Activated CD4-positive, alpha-beta T cell treated with anti-CD3 and anti-CD28 coated beads, Interleukin-2, amount 50 U/mL, for 4 hours (primary cell): ENCODE results near the gene ROR2.
A peak's percentile ranks its signal among the peaks of the same experiment; 100 is the strongest.
"Not testable (repeated sequence)": the region's sequence is repeated elsewhere in the genome, so short reads cannot be mapped to it uniquely, and the experiment has no call there.

Experiments
- DNase-seq, 2 experiments: peaks; one replicate each; pipeline ENCODE4 v3.0.0-alpha.2; 2020

Gene ROR2

DNA sequence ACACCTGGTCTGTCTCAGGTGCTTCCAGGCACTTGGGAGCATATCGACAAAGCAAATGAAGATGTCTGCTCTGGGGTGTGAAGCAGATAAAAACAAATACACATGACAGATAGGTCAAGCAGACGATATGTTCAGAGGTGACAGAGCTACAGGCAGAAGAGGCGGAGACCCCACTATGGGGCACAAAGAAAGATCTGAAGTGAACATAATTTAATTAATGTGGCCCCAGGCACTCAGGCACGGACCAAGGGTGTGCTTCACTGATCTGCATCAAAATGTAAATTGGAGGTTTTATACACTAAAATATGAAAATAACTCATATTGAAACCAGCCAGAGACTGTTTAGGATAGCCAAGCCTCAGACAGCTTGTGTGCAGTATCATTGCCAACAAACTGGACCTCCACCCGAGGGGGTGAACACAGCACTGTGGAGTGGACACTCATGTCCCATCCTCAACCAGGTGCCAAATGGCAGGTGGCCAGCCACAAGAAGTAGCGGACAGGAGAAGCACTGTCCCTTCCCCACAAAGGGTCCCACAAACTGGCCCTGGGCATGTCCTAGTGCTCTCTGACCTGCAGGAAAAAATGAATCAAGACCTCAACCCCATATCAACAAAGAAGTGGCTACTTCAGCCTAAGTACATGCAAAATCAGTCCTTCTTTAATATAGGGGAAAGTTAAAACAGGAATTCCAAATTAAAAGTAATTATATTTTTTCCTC, 29.2 kb downstream of the ROR2 start:
- no peak for DNase-seq

DNA sequence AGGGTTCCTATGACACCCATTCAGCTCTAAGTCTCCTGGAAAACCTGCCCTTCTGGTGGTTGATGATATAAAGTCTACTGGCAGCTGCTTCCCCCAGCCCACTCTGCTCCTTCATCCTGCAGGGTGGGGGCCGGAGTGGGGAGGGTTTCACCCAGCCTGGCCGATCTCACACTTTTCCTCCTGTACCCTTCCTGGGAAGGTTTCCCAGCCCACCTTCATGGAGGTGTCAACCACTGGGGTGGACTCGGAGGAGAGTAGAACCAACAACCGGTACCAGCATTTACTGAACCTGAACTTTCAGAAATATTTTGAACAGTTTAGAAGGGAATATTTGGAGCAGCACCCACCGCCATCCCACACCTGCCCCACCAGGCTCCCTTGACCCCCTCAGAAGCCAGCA, 30.4 kb downstream of the ROR2 start:
- DNase-seq: no peak

GRCh38 chr9:91917436-91917835, 32.6 kb downstream of the ROR2 start:
- no peak for DNase-seq

GRCh38 chr9:91915524-91916263, 34.3 kb downstream of the ROR2 start:
- no peak for DNase-seq

DNA sequence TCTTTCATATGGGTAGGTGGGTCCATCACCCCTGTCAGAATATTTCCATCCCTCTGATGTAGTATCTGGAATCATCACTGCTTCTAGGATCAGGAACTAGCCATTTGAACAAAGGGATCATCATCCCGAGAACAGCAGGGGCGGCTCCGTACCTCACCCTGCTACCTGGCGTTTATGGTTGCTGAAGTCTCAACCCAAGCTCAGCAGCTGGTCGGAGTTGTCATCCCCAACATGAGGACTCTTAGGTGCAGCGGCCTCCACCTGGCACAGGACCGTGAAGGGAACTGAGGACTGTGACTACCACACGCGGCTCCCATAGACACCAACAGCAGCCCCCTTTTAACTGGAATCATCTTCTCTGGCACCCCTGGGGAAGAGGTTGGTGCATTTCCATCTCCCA, 35.1 kb downstream of the ROR2 start:
- no peak for DNase-seq

DNA sequence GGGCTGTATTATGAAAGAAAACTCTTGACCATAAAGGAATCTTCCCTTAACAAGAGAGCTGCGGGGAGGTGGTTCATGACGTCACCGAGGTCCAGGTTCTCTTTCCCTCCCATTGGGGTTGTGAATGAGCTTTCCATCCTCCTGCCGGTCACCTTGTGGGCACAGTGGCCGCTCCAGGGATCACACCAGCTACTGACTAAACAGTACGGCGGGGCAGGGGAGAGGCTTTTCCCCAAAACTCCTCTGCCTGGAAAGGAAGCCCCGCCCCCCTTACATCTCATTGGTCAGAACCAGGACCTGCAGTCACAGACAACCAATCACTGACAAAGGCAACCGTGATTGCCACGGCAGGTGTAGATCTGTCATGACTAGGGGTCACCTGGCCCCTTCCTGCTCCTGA, 35.6 kb downstream of the ROR2 start:
- DNase-seq: no peak

- DNase-seq: no peak
These were observed 36.0 kb downstream of the ROR2 start for GRCh38 chr9:91913986-91914385.

DNA sequence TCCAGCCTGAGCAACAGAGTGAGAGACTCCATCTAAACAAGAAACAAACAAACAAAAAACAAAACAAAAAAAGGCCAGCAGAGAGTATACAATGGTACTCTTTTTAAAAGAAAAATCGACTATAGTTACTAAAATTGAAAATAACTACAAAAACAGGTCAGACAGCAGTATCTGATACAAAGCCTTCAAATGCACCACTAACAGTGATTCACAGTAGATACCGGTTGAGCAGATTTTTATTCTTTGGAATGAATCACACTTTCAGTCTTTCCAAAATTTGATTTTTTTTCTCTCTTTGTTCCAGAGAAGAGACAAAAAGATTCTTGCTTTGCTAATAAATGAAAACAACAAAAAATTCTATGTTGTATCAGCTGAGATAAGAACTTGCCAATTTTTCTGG, 36.9 kb downstream of the ROR2 start:
- no peak for DNase-seq

DNA sequence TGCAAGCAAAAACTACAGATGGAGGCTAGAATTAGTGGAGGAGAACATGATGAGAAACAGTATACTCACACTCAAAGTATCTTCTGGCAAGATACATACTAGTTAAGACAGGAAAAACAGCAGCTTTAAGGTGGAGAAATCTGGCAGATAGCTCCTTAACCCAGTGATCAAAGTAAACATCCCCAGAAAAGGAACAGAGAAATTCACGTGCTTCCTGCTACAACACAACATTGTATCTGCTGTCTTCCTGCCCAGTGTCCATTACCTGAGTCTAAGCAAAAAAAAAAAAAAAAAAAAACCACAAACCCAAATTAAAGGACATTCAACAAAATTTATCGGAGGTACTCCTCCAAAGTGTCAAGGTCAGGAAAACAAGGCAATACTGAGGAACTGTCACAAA, 38.4 kb downstream of the ROR2 start:
- DNase-seq: no peak

DNA sequence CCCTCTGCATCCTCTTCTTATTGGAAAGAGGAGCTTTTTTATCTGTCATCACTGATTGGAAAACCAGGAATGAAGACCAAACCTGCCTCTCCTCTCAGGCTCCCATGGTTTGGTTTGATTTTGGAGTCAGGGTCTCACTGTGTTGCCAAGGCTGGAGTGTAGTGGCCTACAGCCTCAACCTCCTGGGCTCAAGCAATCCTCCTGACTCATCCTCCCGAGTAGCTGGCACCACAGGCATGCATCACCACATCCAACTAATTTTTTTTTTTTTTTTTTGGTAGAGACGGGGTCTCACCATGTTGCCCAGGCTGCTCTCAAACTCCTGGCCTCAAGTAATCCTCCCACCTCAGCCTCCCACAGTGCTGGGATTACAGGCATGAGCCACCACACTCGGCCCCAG, 40.8 kb downstream of the ROR2 start:
- DNase-seq: not testable (repeated sequence)

- DNase-seq: no peak
These were observed 41.3 kb downstream of the ROR2 start for GRCh38 chr9:91908746-91909145.

GRCh38 chr9:91908293-91908623, 41.8 kb downstream of the ROR2 start:
- DNase-seq: no peak

GRCh38 chr9:91907484-91908292, 42.3 kb downstream of the ROR2 start:
- no peak for DNase-seq

- DNase-seq: peak in 1 of 2 experiments; percentile 5
These were observed 44.0 kb downstream of the ROR2 start for GRCh38 chr9:91905991-91906469.

- no peak for DNase-seq
These were observed 44.8 kb downstream of the ROR2 start for GRCh38 chr9:91905237-91905650.

GRCh38 chr9:91904588-91905236, 45.3 kb downstream of the ROR2 start:
- DNase-seq: no peak

DNA sequence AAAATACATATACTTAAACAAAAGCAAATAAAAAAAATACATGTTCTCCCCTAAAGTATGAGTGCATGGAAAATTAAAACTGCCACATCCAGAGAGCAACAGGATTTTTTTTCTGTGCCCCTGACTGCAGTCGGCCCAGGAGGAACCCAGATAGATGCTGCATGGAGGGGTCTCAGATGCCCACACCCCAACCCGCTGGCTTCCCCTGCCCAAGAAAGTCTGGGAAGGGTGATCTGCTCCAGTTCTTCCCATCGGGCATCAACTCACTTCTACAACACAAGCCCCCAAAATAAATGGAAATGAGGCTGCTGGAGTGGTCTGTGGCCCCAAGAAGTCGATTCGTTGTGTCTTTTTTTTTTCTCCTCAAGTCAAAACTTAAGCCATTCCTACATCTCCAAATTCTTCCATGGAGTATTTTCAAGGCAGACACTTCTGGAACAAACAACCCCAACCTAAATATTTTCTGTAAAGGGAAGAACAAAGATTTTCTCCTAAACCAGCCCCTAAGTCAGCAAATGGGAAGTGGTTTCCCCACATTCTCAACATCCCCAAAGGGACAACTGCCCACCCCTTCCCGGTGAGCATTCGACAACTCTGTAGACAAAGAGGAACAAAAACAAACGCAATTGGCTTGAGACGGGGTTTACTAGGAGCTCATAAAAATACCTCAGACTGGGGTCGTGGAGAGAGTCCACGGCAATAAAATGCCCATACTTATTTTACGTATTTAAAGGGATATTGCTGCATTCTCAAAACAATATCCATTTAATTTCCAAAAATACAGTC, 46.7 kb downstream of the ROR2 start:
- DNase-seq: no peak

GRCh38 chr9:91902475-91903125, 47.4 kb downstream of the ROR2 start:
- DNase-seq: no peak

DNA sequence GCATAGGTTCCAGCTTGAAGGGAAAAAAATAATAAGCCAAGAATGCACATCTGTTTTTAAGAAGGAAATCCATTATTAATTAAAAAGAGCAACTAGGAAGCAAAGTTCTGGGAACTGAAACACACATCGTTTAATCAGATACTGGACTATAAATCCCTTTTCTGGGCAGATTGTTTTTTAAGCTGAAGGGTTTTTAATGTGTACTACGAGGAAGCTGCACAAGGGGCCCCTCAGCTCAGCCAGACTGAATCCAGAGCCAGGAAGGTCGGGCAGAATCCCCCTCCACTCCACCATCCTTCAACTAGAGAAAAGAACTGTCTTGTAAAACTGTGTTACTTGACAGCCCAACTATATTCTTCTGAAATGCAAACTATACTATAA, 49.2 kb downstream of the ROR2 start:
- DNase-seq: no peak

GRCh38 chr9:91900055-91900796, 49.8 kb downstream of the ROR2 start:
- no peak for DNase-seq

DNA sequence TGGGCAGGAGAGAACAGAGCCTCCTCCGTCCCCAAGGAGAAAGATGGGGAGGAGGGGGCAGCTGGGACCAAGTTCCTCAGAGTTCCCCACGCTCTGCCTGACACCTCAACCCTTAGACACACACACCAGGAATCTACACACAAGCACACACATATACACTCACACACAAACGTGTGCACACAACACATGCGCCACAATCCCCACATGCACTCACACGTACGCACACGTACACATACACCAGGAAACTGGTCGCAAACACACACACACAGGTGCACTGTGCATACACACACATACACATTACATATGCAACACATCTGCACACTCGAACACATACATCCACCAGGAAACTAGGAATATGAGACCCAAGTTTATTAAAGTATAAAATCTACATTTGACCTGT, 50.4 kb downstream of the ROR2 start:
- no peak for DNase-seq
